Left kidney (tissue), 8 donors: Measurements from ENCODE around the gene PURB. TPM values are rescaled to one million over a fixed set of nuclear protein-coding genes. Genes with fewer than 3 reads are reported as not detected.
"Not testable (repeated sequence)": the region's sequence is repeated elsewhere in the genome, so short reads cannot be mapped to it uniquely, and the experiment has no call there.

Experiments
- DNase-seq: peaks from one replicate; pipeline ENCODE4 v3.0.0-alpha.2; 2013
- long read RNA-seq, 8 donors: transcript quantifications; one replicate each; lab custom pipeline, GENCODE V29; 2026
- polyA plus RNA-seq: library from polyadenylated mRNA; unstranded; fragments of 120-200 nt; gene quantifications from one replicate; pipeline ENCODE4 v1.2.1, GENCODE V29; 2013; ENCODE audit not compliant: insufficient read length

Gene PURB
- 43.5 TPM for polyA plus RNA-seq
- long read RNA-seq, donor 1, full-length matches to known transcripts = 70 of 70 reads
- long read RNA-seq, donor 1, partial matches to known transcripts = 0 of 70 reads
- long read RNA-seq, donor 1, other reads (novel, unspliced or antisense) = 0 of 70 reads
- long read RNA-seq, donor 2, full-length matches to known transcripts = 51 of 51 reads
- long read RNA-seq, donor 2, partial matches to known transcripts = 0 of 51 reads
- long read RNA-seq, donor 2, other reads (novel, unspliced or antisense) = 0 of 51 reads
- long read RNA-seq, donor 3, full-length matches to known transcripts = 54 of 54 reads
- long read RNA-seq, donor 3, partial matches to known transcripts = 0 of 54 reads
- long read RNA-seq, donor 3, other reads (novel, unspliced or antisense) = 0 of 54 reads
- long read RNA-seq, donor 4, full-length matches to known transcripts = 4 of 4 reads
- long read RNA-seq, donor 4, partial matches to known transcripts = 0 of 4 reads
- long read RNA-seq, donor 4, other reads (novel, unspliced or antisense) = 0 of 4 reads
- long read RNA-seq, donor 5, full-length matches to known transcripts = 56 of 56 reads
- long read RNA-seq, donor 5, partial matches to known transcripts = 0 of 56 reads
- long read RNA-seq, donor 5, other reads (novel, unspliced or antisense) = 0 of 56 reads
- long read RNA-seq, donor 6, full-length matches to known transcripts = 44 of 44 reads
- long read RNA-seq, donor 6, partial matches to known transcripts = 0 of 44 reads
- long read RNA-seq, donor 6, other reads (novel, unspliced or antisense) = 0 of 44 reads
- long read RNA-seq, donor 7, full-length matches to known transcripts = 56 of 56 reads
- long read RNA-seq, donor 7, partial matches to known transcripts = 0 of 56 reads
- long read RNA-seq, donor 7, other reads (novel, unspliced or antisense) = 0 of 56 reads
- long read RNA-seq, donor 8, full-length matches to known transcripts = 19 of 19 reads
- long read RNA-seq, donor 8, partial matches to known transcripts = 0 of 19 reads
- long read RNA-seq, donor 8, other reads (novel, unspliced or antisense) = 0 of 19 reads

GRCh38 chr7:44885394-44886317, at the start of gene PURB:
Gene PURB, minus strand, starts transcription at chr7:44885530. Its CDS starts 182 bp downstream, at chr7:44885348.
- peak; percentile 92 for DNase-seq

- no peak for DNase-seq
These were observed 49.7 kb upstream of the PURB start for GRCh38 chr7:44935016-44935415.

GRCh38 chr7:44934510-44934909, 49.2 kb upstream of the PURB start:
- not testable (repeated sequence) for DNase-seq

- no peak for DNase-seq
These were observed 45.6 kb upstream of the PURB start for GRCh38 chr7:44930921-44931320.

GRCh38 chr7:44922351-44922694, 37.0 kb upstream of the PURB start:
- no peak for DNase-seq

- peak; percentile 59 for DNase-seq
These were observed 36.4 kb upstream of the PURB start for GRCh38 chr7:44921607-44922350.

- DNase-seq = no peak
These were observed 34.8 kb upstream of the PURB start for GRCh38 chr7:44920119-44920518.

- DNase-seq = no peak
These were observed 32.7 kb upstream of the PURB start for GRCh38 chr7:44918029-44918428.

GRCh38 chr7:44917465-44917864, 32.1 kb upstream of the PURB start:
- DNase-seq = no peak

GRCh38 chr7:44914992-44915607, 29.8 kb upstream of the PURB start:
- no peak for DNase-seq

- DNase-seq = peak; percentile 15
These were observed 27.5 kb upstream of the PURB start for GRCh38 chr7:44912775-44913347.

- DNase-seq = no peak
These were observed 26.6 kb upstream of the PURB start for GRCh38 chr7:44911911-44912310.

GRCh38 chr7:44909596-44910389, 24.5 kb upstream of the PURB start:
- no peak for DNase-seq

GRCh38 chr7:44906965-44907364, 21.6 kb upstream of the PURB start:
- DNase-seq = no peak

- no peak for DNase-seq
These were observed 19.8 kb upstream of the PURB start for GRCh38 chr7:44905002-44905635.

- no peak for DNase-seq
These were observed 14.1 kb upstream of the PURB start for GRCh38 chr7:44899443-44899842.

- DNase-seq = no peak
These were observed 12.7 kb upstream of the PURB start for GRCh38 chr7:44898039-44898438.

- DNase-seq = no peak
These were observed 12.0 kb upstream of the PURB start for GRCh38 chr7:44897309-44897708.
